NCI-H1417 treated with DMSO at 0.1 percent for 48 hours (cell line): ENCODE measurements around the gene RBM22.

Experiments used
- DNase-seq: peaks from one replicate; lab custom pipeline; 2025; lab: John Stamatoyannopoulos, UW

The RBM22 gene

GRCh38 chr5:150672237-150672883 is 28.5 kb downstream of the RBM22 start:
- no peak for DNase-seq

- DNase-seq, result no peak
Observed at GRCh38 chr5:150671509-150672236, 29.2 kb downstream of the RBM22 start.

- no peak for DNase-seq
Observed at GRCh38 chr5:150670948-150671310, 29.9 kb downstream of the RBM22 start.

GRCh38 chr5:150670275-150670947 is 30.5 kb downstream of the RBM22 start:
- no peak for DNase-seq

- DNase-seq, result no peak
Observed at GRCh38 chr5:150665044-150665443, 35.8 kb downstream of the RBM22 start.

- DNase-seq, result no peak
Observed at GRCh38 chr5:150663936-150664335, 36.9 kb downstream of the RBM22 start.

GRCh38 chr5:150662731-150663516 is 37.9 kb downstream of the RBM22 start:
- DNase-seq, result no peak

- DNase-seq, result no peak
Observed at GRCh38 chr5:150661821-150662596, 38.9 kb downstream of the RBM22 start.

- no peak for DNase-seq
Observed at GRCh38 chr5:150661086-150661485, 39.8 kb downstream of the RBM22 start, which contains the start of gene MYOZ3. TSS of gene MYOZ3 (plus strand) at chr5:150661251. CDS start at chr5:150662942, 1,691 bp downstream.

GRCh38 chr5:150660108-150660831 is 40.6 kb downstream of the RBM22 start:
- DNase-seq, result no peak

- DNase-seq, result no peak
Observed at GRCh38 chr5:150659360-150660107, 41.3 kb downstream of the RBM22 start.

- no peak for DNase-seq
Observed at GRCh38 chr5:150658699-150659265, 42.1 kb downstream of the RBM22 start.

GRCh38 chr5:150658121-150658520 is 42.7 kb downstream of the RBM22 start:
- DNase-seq, result no peak

GRCh38 chr5:150656191-150657132 is 44.4 kb downstream of the RBM22 start:
- peak; percentile 3 for DNase-seq

- no peak for DNase-seq
Observed at GRCh38 chr5:150655221-150655620, 45.6 kb downstream of the RBM22 start.

- no peak for DNase-seq
Observed at GRCh38 chr5:150653762-150654556, 46.9 kb downstream of the RBM22 start.

- no peak for DNase-seq
Observed at GRCh38 chr5:150653145-150653761, 47.6 kb downstream of the RBM22 start.
